Measurements from ENCODE around the gene UBA5. TPM values are rescaled to one million over a fixed set of nuclear protein-coding genes. Genes with fewer than 3 reads are reported as not detected.

Gene UBA5
- polyA plus RNA-seq, 1 donor (not counting 4 experiments of a cell fraction or from before 2014, with no cell fraction given) = 48.0 TPM

GRCh38 chr3:132681421-132681820, 21.3 kb downstream of the UBA5 start:
- TF ChIP-seq CTCF (optimal IDR thresholded peaks at IDR 0.05 in 1 of 3, IDR thresholded peaks at IDR 0.05 in 1 of 3, conservative IDR thresholded peaks at IDR 0.05 in 1 of 3; ENCODE audit: extremely low read depth in 1 of 3, insufficient read depth in 2 of 3, low read length in 3 of 3) (no peak), EZH2 (IDR thresholded peaks at IDR 0.05; ENCODE audit: low read length) (no peak)
- H3K36me3 ChIP-seq (ENCODE audit: control insufficient read depth in 2 of 2, extremely low read depth in 1 of 2, insufficient read depth in 2 of 2, low read length in 2 of 2) = peaks cover 4 to 13% of the 10 kb centered on the region in 2 experiments
- no peak for DNase-seq (ENCODE audit: low read depth, low spot score)
- no peak overlapping the region for H3K4me2 ChIP-seq (ENCODE audit: control insufficient read depth, extremely low read depth, insufficient read depth, low read depth, low read length)
- no peak overlapping the region for H3K4me3 ChIP-seq (ENCODE audit: control insufficient read depth in 2 of 3, extremely low read depth in 1 of 3, insufficient read depth in 2 of 3, low read depth in 1 of 3, low read length in 3 of 3)
- dilution Hi-C loops (cut with MboI; ENCODE audit: extremely low pct_ligation_motif_present, low sequenced_read_pairs) = no loop called here
- H3K4me1 ChIP-seq (ENCODE audit: control insufficient read depth, extremely low read depth, insufficient read depth, low read length) = no peaks in the 10 kb centered on the region
- no peaks in the 10 kb centered on the region for H3K9me3 ChIP-seq (ENCODE audit: control insufficient read depth, low read depth, low read length)
- FAIRE-seq = no peak
- H4K20me1 ChIP-seq (ENCODE audit: control insufficient read depth, extremely low read depth, insufficient read depth, low read length) = no peaks in the 10 kb centered on the region
- H3K9me1 ChIP-seq (ENCODE audit: control insufficient read depth, extremely low read depth, insufficient read depth, low read length) = no peaks in the 10 kb centered on the region
- H3K79me2 ChIP-seq (ENCODE audit: control insufficient read depth, insufficient read depth, low read length) = no peaks in the 10 kb centered on the region
- H3K27ac ChIP-seq (ENCODE audit: control insufficient read depth, insufficient read depth, low read length) = no peak overlapping the region
- no peak overlapping the region for H3K9ac ChIP-seq (ENCODE audit: control insufficient read depth, extremely low read depth, insufficient read depth, low read length)
- no peaks in the 10 kb centered on the region for H3K27me3 ChIP-seq (ENCODE audit: control insufficient read depth, extremely low read depth, insufficient read depth, low read length)
- no peak overlapping the region for H2AFZ ChIP-seq (ENCODE audit: control insufficient read depth, low read length)

GRCh38 chr3:132682201-132682600, 22.1 kb downstream of the UBA5 start:
- Histone ChIP-seq H3K9ac (ENCODE audit: control insufficient read depth, extremely low read depth, insufficient read depth, low read length) (no peak overlapping the region), H3K4me3 (ENCODE audit: control insufficient read depth in 2 of 3, extremely low read depth in 1 of 3, insufficient read depth in 2 of 3, low read depth in 1 of 3, low read length in 3 of 3) (no peak overlapping the region), H3K4me1 (ENCODE audit: control insufficient read depth, extremely low read depth, insufficient read depth, low read length) (no peaks in the 10 kb centered on the region), H3K36me3 (ENCODE audit: control insufficient read depth in 2 of 2, extremely low read depth in 1 of 2, insufficient read depth in 2 of 2, low read length in 2 of 2) (peaks cover 4 to 13% of the 10 kb centered on the region in 2 experiments), H3K9me3 (ENCODE audit: control insufficient read depth, low read depth, low read length) (no peaks in the 10 kb centered on the region), H4K20me1 (ENCODE audit: control insufficient read depth, extremely low read depth, insufficient read depth, low read length) (no peaks in the 10 kb centered on the region), H3K79me2 (ENCODE audit: control insufficient read depth, insufficient read depth, low read length) (no peaks in the 10 kb centered on the region), H3K27ac (ENCODE audit: control insufficient read depth, insufficient read depth, low read length) (no peak overlapping the region), H3K27me3 (ENCODE audit: control insufficient read depth, extremely low read depth, insufficient read depth, low read length) (no peaks in the 10 kb centered on the region), H3K9me1 (ENCODE audit: control insufficient read depth, extremely low read depth, insufficient read depth, low read length) (no peaks in the 10 kb centered on the region), H3K4me2 (ENCODE audit: control insufficient read depth, extremely low read depth, insufficient read depth, low read depth, low read length) (no peak overlapping the region), H2AFZ (ENCODE audit: control insufficient read depth, low read length) (no peak overlapping the region)
- DNase-seq (ENCODE audit: low read depth, low spot score) (no peak), FAIRE-seq (no peak)
- dilution Hi-C loops (cut with MboI; ENCODE audit: extremely low pct_ligation_motif_present, low sequenced_read_pairs) = no loop called here
- no peak for TF ChIP-seq EZH2 (IDR thresholded peaks at IDR 0.05; ENCODE audit: low read length)
- TF ChIP-seq CTCF (optimal IDR thresholded peaks at IDR 0.05 in 1 of 3, IDR thresholded peaks at IDR 0.05 in 1 of 3, conservative IDR thresholded peaks at IDR 0.05 in 1 of 3; ENCODE audit: extremely low read depth in 1 of 3, insufficient read depth in 2 of 3, low read length in 3 of 3) = no peak

All from keratinocyte (primary cell).